ENCODE data around the gene RBP3.

The RBP3 gene

GRCh38 chr10:47337310-47337709 lies 10.9 kb upstream of the RBP3 start:
- no peak for FAIRE-seq

DNA sequence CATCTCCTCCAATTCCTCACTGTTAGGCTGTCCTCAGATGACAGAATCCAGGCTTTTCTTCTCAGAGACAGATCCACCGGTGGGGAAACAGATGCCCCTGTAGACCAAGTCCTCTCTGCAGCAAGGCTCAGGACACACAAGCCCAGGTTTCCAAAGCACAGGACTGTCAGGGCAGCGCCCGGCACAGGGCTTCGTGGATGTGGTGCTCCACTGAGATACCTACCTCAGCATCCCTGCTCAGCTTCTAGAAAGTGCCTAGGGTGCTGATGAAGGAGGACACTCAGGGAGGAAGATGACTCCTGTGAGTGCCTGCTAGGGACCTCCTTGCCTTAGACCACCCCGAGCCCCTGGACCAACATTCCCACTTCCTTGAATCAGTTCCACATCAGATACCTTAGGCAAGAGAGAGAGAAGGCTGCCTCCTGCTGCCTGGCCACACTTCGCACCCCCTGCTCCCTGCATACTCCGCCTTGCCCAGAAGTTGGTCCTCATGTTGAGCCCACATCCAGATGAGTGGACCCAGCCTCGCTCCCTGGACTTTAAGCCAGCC lies 8.9 kb upstream of the RBP3 start:
- no peak for FAIRE-seq

GRCh38 chr10:47339759-47340607 lies 8.2 kb upstream of the RBP3 start:
- no peak for FAIRE-seq

- no peak for FAIRE-seq
Observed at GRCh38 chr10:47340608-47341170, 7.5 kb upstream of the RBP3 start.

- no peak for FAIRE-seq
Observed at GRCh38 chr10:47344996-47345870, 2.9 kb upstream of the RBP3 start.

- no peak for FAIRE-seq
Observed at GRCh38 chr10:47346581-47347302, 1.4 kb upstream of the RBP3 start.

GRCh38 chr10:47347303-47347675 lies 874 bp upstream of the RBP3 start:
- no peak for FAIRE-seq

GRCh38 chr10:47348661-47349470 lies 703 bp downstream of the RBP3 start:
- no peak for FAIRE-seq

GRCh38 chr10:47349516-47349915 lies 1.4 kb downstream of the RBP3 start:
- FAIRE-seq: no peak

DNA sequence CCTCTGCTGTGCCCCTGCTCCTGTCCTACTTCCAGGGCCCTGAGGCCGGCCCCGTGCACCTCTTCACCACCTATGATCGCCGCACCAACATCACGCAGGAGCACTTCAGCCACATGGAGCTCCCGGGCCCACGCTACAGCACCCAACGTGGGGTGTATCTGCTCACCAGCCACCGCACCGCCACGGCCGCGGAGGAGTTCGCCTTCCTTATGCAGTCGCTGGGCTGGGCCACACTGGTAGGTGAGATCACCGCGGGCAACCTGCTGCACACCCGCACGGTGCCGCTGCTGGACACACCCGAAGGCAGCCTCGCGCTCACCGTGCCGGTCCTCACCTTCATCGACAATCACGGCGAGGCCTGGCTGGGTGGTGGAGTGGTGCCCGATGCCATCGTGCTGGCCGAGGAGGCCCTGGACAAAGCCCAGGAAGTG lies 1.8 kb downstream of the RBP3 start:
- no peak for FAIRE-seq

GRCh38 chr10:47350671-47351640 lies 2.8 kb downstream of the RBP3 start:
- no peak for FAIRE-seq

GRCh38 chr10:47351899-47352815 lies 4.0 kb downstream of the RBP3 start:
- no peak for FAIRE-seq

- no peak for FAIRE-seq
Observed at GRCh38 chr10:47353351-47353750, 5.2 kb downstream of the RBP3 start.

DNA sequence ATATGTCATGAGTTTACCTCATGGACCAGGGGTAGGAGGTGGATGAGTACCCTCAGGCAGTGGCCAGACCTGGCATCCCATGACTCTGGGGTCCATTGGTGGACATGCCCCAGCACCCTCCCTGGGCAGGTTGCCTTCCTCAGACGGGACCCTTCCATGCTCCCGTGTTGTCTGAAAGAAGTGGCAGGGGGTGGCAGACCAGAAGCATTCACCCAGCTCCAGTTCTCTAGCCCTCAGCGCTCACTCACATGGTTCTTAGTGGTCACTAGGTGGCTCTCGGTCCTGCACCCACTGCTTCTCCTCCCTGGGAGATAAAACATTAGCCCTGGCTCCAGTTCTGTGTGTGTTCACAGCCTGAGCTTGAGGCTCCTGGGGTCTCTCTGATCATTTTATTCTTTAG lies 6.0 kb downstream of the RBP3 start:
- no peak for FAIRE-seq

- FAIRE-seq: no peak
Observed at GRCh38 chr10:47354900-47355299, 6.7 kb downstream of the RBP3 start.

DNA sequence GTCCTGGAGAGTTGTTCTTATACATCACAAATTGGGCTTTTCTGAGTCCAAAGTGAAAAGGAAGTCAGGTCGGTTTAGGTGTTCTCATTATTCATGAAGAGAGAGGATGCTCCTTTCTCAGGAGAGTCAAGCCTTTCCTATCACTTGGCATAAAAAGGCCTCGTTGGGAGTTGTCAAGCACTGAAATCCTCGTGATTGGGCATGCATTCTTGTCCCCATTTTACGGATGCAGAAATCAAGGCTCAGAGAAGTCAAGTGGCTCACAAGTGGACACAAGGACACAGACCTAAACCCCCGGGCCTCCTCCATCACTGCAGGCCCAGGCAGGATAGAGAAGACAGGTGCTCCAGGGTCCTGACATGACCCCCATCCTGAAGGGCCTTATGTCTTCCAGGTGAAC lies 8.5 kb downstream of the RBP3 start:
- no peak for FAIRE-seq

DNA sequence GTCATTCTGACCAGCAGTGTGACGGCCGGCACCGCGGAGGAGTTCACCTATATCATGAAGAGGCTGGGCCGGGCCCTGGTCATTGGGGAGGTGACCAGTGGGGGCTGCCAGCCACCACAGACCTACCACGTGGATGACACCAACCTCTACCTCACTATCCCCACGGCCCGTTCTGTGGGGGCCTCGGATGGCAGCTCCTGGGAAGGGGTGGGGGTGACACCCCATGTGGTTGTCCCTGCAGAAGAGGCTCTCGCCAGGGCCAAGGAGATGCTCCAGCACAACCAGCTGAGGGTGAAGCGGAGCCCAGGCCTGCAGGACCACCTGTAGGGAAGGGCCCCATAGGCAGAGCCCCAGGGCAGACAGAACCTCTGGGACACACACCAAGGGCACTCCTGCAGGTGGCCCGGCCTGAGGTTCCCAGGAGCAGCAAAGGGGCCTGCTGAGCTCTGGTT lies 9.0 kb downstream of the RBP3 start:
- no peak for FAIRE-seq

GRCh38 chr10:47357911-47358310 lies 9.7 kb downstream of the RBP3 start:
- no peak for FAIRE-seq

DNA sequence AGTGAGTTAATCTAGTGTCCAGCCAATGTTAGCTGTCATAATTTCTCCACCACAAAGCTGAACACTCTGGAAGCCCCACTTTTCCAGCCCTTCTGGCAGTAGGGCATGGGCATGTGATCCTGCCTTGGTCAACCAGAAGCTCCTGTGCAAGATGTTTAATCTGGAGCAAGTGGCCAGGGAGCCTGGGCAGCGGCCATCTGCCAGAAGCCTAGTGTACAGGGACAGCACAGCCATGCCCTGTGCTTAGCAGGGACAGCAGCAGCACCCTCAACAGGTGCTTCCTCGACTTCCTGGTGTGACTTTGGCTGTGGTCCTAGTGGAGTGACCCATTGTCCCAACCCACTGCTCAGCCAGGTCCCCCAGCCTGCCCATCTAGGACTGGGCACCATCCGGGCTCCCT lies 10.3 kb downstream of the RBP3 start:
- no peak for FAIRE-seq
